H1 (cell line): ENCODE data around the gene ASIC5. TPM values are rescaled to one million over a fixed set of nuclear protein-coding genes. Genes with fewer than 3 reads are reported as not detected.

Experiments used
- ATF2 ChIP-seq: IDR thresholded peaks from 2 replicates; pipeline ENCODE4 v1.6.1; 2012; ENCODE audit warnings: low read length, inconsistent platforms
- CTCF ChIP-seq, 3 experiments: IDR thresholded peaks; 1 replicate in 2 of 3; 2 replicates in 1 of 3; pipeline versions ENCODE4 v1.5.1 to v1.6.1; 2011; ENCODE audit warnings: low read length in 3 of 3, mild to moderate bottlenecking in 3 of 3, inconsistent platforms in 2 of 3, low read depth in 1 of 3, moderate library complexity in 1 of 3; ENCODE audit not compliant: insufficient read depth in 1 of 3; ENCODE audit errors: control extremely low read depth in 1 of 3
- SIX5 ChIP-seq: IDR thresholded peaks from 2 replicates; pipeline ENCODE4 v1.6.1; 2011; ENCODE audit warnings: mild to moderate bottlenecking, low read depth, low read length
- SP1 ChIP-seq: IDR thresholded peaks from 2 replicates; pipeline ENCODE4 v1.6.1; 2011; ENCODE audit warnings: low read depth, low read length
- polyA plus RNA-seq, 7 experiments: library from polyadenylated mRNA; depleted of rRNA in 3 of 7; stranded (reverse) in 5 of 7; unstranded in 2 of 7; fragments of >200 nt in 5 of 7; fragments of 200-250 nt in 2 of 7; gene quantifications; 1 replicate in 5 of 7; 2 replicates in 1 of 7; 4 replicates in 1 of 7; pipeline versions ENCODE4 v1.2.1 to v1.2.3, GENCODE V29; 2011 to 2013; ENCODE audit warnings: missing spikeins in 2 of 7, mixed read lengths in 2 of 7
- total RNA-seq: library from RNA; stranded (reverse); fragmentation: NEBNext Ultra II Directional; extraction: Animal tissue kit (Norgen Biotek cat#: 25700); gene quantifications from 2 replicates; pipeline ENCODE4 v1.2.1, GENCODE V29; 2021
- TF ChIP-seq, protein P1 (sequence below): fragments of 300-600 bp; sonication (generic); IDR thresholded peaks from 2 replicates; pipeline ENCODE4 v1.7.1; 2012; ENCODE audit warnings: low read length, moderate library complexity, mild to moderate bottlenecking, inconsistent platforms; ENCODE audit not compliant: insufficient replicate concordance

ASIC5 gene
- total and polyA plus RNA-seq, 2 of the 8 experiments (the other 6 are each of a cell fraction or from before 2014, with no cell fraction given), result not detected

DNA sequence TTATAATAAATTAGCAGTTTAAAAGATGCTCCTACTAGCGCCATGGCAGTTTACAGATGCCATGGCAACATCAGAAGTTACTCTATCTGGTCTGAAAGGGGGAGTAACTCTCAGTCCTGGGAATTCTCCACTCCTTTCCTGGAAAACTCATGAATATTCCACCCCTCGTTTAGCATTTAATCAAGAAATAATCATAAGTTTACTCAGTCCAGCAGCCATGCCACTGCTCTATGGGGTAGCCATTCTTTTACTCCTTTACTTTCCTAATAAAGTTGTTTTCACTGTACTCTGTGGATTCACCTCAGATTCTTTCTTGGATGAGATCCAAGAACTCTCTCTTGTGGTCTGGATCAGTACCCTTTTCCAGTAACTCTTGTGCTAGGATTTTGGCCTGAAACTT, 55.0 kb downstream of the ASIC5 start (continued):
- TF ChIP-seq, protein P1, sequence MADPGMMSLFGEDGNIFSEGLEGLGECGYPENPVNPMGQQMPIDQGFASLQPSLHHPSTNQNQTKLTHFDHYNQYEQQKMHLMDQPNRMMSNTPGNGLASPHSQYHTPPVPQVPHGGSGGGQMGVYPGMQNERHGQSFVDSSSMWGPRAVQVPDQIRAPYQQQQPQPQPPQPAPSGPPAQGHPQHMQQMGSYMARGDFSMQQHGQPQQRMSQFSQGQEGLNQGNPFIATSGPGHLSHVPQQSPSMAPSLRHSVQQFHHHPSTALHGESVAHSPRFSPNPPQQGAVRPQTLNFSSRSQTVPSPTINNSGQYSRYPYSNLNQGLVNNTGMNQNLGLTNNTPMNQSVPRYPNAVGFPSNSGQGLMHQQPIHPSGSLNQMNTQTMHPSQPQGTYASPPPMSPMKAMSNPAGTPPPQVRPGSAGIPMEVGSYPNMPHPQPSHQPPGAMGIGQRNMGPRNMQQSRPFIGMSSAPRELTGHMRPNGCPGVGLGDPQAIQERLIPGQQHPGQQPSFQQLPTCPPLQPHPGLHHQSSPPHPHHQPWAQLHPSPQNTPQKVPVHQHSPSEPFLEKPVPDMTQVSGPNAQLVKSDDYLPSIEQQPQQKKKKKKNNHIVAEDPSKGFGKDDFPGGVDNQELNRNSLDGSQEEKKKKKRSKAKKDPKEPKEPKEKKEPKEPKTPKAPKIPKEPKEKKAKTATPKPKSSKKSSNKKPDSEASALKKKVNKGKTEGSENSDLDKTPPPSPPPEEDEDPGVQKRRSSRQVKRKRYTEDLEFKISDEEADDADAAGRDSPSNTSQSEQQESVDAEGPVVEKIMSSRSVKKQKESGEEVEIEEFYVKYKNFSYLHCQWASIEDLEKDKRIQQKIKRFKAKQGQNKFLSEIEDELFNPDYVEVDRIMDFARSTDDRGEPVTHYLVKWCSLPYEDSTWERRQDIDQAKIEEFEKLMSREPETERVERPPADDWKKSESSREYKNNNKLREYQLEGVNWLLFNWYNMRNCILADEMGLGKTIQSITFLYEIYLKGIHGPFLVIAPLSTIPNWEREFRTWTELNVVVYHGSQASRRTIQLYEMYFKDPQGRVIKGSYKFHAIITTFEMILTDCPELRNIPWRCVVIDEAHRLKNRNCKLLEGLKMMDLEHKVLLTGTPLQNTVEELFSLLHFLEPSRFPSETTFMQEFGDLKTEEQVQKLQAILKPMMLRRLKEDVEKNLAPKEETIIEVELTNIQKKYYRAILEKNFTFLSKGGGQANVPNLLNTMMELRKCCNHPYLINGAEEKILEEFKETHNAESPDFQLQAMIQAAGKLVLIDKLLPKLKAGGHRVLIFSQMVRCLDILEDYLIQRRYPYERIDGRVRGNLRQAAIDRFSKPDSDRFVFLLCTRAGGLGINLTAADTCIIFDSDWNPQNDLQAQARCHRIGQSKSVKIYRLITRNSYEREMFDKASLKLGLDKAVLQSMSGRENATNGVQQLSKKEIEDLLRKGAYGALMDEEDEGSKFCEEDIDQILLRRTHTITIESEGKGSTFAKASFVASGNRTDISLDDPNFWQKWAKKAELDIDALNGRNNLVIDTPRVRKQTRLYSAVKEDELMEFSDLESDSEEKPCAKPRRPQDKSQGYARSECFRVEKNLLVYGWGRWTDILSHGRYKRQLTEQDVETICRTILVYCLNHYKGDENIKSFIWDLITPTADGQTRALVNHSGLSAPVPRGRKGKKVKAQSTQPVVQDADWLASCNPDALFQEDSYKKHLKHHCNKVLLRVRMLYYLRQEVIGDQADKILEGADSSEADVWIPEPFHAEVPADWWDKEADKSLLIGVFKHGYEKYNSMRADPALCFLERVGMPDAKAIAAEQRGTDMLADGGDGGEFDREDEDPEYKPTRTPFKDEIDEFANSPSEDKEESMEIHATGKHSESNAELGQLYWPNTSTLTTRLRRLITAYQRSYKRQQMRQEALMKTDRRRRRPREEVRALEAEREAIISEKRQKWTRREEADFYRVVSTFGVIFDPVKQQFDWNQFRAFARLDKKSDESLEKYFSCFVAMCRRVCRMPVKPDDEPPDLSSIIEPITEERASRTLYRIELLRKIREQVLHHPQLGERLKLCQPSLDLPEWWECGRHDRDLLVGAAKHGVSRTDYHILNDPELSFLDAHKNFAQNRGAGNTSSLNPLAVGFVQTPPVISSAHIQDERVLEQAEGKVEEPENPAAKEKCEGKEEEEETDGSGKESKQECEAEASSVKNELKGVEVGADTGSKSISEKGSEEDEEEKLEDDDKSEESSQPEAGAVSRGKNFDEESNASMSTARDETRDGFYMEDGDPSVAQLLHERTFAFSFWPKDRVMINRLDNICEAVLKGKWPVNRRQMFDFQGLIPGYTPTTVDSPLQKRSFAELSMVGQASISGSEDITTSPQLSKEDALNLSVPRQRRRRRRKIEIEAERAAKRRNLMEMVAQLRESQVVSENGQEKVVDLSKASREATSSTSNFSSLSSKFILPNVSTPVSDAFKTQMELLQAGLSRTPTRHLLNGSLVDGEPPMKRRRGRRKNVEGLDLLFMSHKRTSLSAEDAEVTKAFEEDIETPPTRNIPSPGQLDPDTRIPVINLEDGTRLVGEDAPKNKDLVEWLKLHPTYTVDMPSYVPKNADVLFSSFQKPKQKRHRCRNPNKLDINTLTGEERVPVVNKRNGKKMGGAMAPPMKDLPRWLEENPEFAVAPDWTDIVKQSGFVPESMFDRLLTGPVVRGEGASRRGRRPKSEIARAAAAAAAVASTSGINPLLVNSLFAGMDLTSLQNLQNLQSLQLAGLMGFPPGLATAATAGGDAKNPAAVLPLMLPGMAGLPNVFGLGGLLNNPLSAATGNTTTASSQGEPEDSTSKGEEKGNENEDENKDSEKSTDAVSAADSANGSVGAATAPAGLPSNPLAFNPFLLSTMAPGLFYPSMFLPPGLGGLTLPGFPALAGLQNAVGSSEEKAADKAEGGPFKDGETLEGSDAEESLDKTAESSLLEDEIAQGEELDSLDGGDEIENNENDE, result no peak
- TF ChIP-seq SP1 (no peak), ATF2 (no peak), SIX5 (no peak), CTCF (IDR thresholded peaks at IDR 0.05; ENCODE audit: control extremely low read depth in 1 of 3, insufficient read depth in 1 of 3, low read depth in 1 of 3, low read length in 3 of 3) (no peak)
